HFF-Myc (cell line): ENCODE results near the gene CSF3R.

Experiments used
- DNase-seq: peaks from one replicate; pipeline ENCODE4 v3.0.0-alpha.2; 2011; ENCODE audit warnings: low read depth; ENCODE audit errors: extremely low read depth
- H3K4me3 ChIP-seq: replicated peaks from 2 replicates; pipeline ENCODE4 v1.5.1; 2011; ENCODE audit warnings: low read depth, mild to moderate bottlenecking, control low read depth, low read length
- CTCF ChIP-seq: IDR thresholded peaks from 2 replicates; pipeline ENCODE4 v1.5.1; 2012; ENCODE audit warnings: mild to moderate bottlenecking, low read depth, low read length, control low read depth; ENCODE audit errors: missing control alignments

Gene CSF3R

GRCh38 chr1:36475341-36475740 lies 7.4 kb downstream of the CSF3R start:
- no peak for DNase-seq
- H3K4me3 ChIP-seq, result no peak overlapping the region
- no peak for TF ChIP-seq CTCF

- no peak overlapping the region for H3K4me3 ChIP-seq
- no peak for TF ChIP-seq CTCF
- DNase-seq, result no peak
Observed at GRCh38 chr1:36472656-36473055, 10.1 kb downstream of the CSF3R start.

GRCh38 chr1:36471830-36472641 lies 10.7 kb downstream of the CSF3R start:
- DNase-seq, result no peak
- no peak overlapping the region for H3K4me3 ChIP-seq
- TF ChIP-seq CTCF, result no peak

GRCh38 chr1:36469163-36469562 lies 13.6 kb downstream of the CSF3R start:
- no peak overlapping the region for H3K4me3 ChIP-seq
- no peak for DNase-seq
- TF ChIP-seq CTCF, result no peak

GRCh38 chr1:36467700-36468455 lies 14.8 kb downstream of the CSF3R start:
- H3K4me3 ChIP-seq, result no peak overlapping the region
- TF ChIP-seq CTCF, result no peak
- DNase-seq, result no peak

- no peak for DNase-seq
- no peak overlapping the region for H3K4me3 ChIP-seq
- no peak for TF ChIP-seq CTCF
Observed at GRCh38 chr1:36467027-36467410, 15.7 kb downstream of the CSF3R start.
